Activated B cell treated with CpG ODN at 0.5 μM for 24 hours (primary cell): ENCODE data around the gene ALCAM. TPM values are rescaled to one million over a fixed set of nuclear protein-coding genes. Genes with fewer than 3 reads are reported as not detected.

Experiments
- ATAC-seq: fragments of 200-7000 bp; cut with Tn5 transposase; one replicate; pipeline ENCODE4 v1.10.0; 2021; ENCODE audit warnings: low read depth, mild to moderate bottlenecking, moderate library complexity
- CTCF ChIA-PET: fragments of 350-600 bp; sonication (Branson Sonifier 250); formaldehyde crosslinking; loops from one replicate; lab custom pipeline; 2021; ENCODE audit warnings: antibody characterized with exemption; lab: Charles Lee
- POLR2A ChIA-PET: fragments of 350-600 bp; sonication (Branson Sonifier 250); formaldehyde crosslinking; loops from one replicate; lab custom pipeline; 2021; ENCODE audit warnings: antibody characterized with exemption; lab: Charles Lee
- DNase-seq: peaks from one replicate; pipeline ENCODE4 v3.0.0; 2022
- H3K27ac Mint-ChIP-seq: one replicate; pipeline ENCODE4 v1.8.0; 2020; ENCODE audit warnings: mixed read lengths
- H3K27me3 Mint-ChIP-seq: one replicate; pipeline ENCODE4 v1.8.0; 2021; ENCODE audit warnings: mixed read lengths
- H3K36me3 Mint-ChIP-seq: one replicate; pipeline ENCODE4 v1.8.0; 2021; ENCODE audit warnings: low read depth, mixed read lengths
- H3K4me1 Mint-ChIP-seq: one replicate; pipeline ENCODE4 v1.8.0; 2021; ENCODE audit warnings: mixed read lengths
- H3K4me3 Mint-ChIP-seq: one replicate; pipeline ENCODE4 v1.8.0; 2020; ENCODE audit warnings: mild to moderate bottlenecking, mixed read lengths
- H3K9me3 Mint-ChIP-seq: one replicate; pipeline ENCODE4 v1.8.0; 2020; ENCODE audit warnings: mixed read lengths
- CTCF ChIP-seq: fragments of 200-600 bp; IDR thresholded peaks from one replicate; pipeline ENCODE4 v1.8.0; 2022; ENCODE audit warnings: antibody characterized with exemption, mild to moderate bottlenecking
- intact Hi-C: fragments of 100-400 bp; cut with micrococcal nuclease; formaldehyde crosslinking; loops from one replicate; pipeline ENCODE4 v1.15.1; 2024
- total RNA-seq: library from RNA; stranded (reverse); gene quantifications from 2 replicates; pipeline ENCODE4 v1.2.3, GENCODE V29; 2022

The ALCAM gene
- total RNA-seq, 1 donor from 2014 or later = 28.5 TPM

GRCh38 chr3:105526360-105527111, 159.8 kb downstream of the ALCAM start:
- H3K9me3 Mint-ChIP-seq = no peaks in the 10 kb centered on the region
- no peak for ATAC-seq
- no peaks in the 10 kb centered on the region for H3K4me1 Mint-ChIP-seq
- ChIA-PET POLR2A (no interaction called here), CTCF (interaction anchor here (0.6 to 2.6 kb wide), 3 partner anchors 8 to 1538 kb away, joined by 3 to 12 read pairs (median 4); no protein-coding TSS in a partner anchor)
- H3K27ac Mint-ChIP-seq = no peak overlapping the region
- H3K36me3 Mint-ChIP-seq = peaks cover 37% of the 10 kb centered on the region
- H3K4me3 Mint-ChIP-seq = no peak overlapping the region
- no peak for DNase-seq
- H3K27me3 Mint-ChIP-seq = no peaks in the 10 kb centered on the region
- intact Hi-C loops = no loop called here
- no peak for TF ChIP-seq CTCF

DNA sequence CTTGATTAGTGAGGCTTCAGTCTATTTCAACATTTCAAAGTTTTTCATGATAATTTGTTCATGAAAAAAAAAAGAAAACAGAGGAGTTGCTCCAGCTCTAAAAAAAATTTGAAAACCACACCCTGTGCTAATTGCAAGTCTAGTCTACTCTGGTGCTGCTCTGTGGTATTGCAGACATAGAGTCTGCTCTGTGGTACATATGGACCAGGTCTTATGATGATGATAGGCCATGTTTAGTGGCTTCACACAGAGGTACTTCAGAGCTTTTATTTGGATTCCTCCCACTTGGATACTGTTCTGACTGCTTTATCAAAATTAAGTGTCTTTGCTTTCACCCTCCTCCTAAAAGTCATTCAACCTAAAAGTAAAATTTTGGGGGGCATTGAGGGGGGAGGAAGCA, 160.8 kb downstream of the ALCAM start:
- TF ChIP-seq CTCF = no peak

DNA sequence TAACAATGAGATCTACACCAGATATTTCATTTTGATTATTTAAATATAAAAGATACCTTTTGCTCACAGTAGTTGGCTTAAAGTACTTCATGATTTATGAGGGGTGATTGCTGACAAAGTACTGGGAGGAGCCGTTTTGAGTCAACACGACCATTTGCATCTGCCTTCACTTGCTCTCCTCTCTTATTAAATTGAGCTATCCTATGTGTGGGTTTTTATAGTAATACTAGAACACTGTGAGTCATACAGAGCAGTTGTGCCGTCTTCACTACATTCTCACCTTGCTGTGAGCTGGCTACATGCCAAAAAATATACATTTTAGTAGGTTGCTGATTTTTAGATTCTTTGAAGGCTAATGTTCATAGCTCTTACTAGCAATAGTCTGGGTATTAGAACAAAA, 161.2 kb downstream of the ALCAM start:
- intact Hi-C loops = no loop called here
- no peak for TF ChIP-seq CTCF
- Mint-ChIP-seq H3K4me3 (no peak overlapping the region), H3K27ac (no peak overlapping the region), H3K27me3 (no peaks in the 10 kb centered on the region), H3K9me3 (no peaks in the 10 kb centered on the region), H3K4me1 (no peaks in the 10 kb centered on the region), H3K36me3 (peaks cover 47% of the 10 kb centered on the region)
- DNase-seq (no peak), ATAC-seq (no peak)
- ChIA-PET CTCF (interaction anchor here (2.6 kb wide), 1 partner anchor 10 kb away, joined by 12 read pairs; no protein-coding TSS in a partner anchor), POLR2A (no interaction called here)

More for the DNA sequence above, 160.8 kb downstream of the ALCAM start:
- H3K4me1 Mint-ChIP-seq = no peaks in the 10 kb centered on the region
- CTCF ChIA-PET = interaction anchor here (2.6 kb wide), 1 partner anchor 9 kb away, joined by 12 read pairs; no protein-coding TSS in a partner anchor
- no peaks in the 10 kb centered on the region for H3K27me3 Mint-ChIP-seq
- no peaks in the 10 kb centered on the region for H3K9me3 Mint-ChIP-seq
- intact Hi-C loops = no loop called here
- H3K36me3 Mint-ChIP-seq = peaks cover 44% of the 10 kb centered on the region
- no peak overlapping the region for H3K27ac Mint-ChIP-seq
- POLR2A ChIA-PET = no interaction called here
- DNase-seq (no peak), ATAC-seq (no peak)
- H3K4me3 Mint-ChIP-seq = no peak overlapping the region

DNA sequence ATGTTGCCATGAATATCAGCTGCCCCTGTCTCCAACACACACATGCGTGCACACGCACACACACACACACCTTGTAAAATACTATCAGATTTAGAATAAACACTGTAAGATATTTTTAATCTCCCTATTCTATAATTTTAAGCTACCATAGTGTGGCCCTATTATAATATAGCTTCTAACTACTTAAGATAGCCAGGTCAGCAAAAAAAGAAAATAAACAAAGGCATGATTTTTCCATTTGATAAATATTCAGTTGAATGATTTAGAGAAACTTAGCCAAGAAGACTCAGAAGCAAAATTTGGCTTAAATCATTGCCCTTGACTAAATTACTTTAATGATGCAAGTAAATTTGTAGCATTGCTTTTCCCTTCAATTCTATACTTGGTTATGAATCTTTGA, 162.2 kb downstream of the ALCAM start:
- no peak for DNase-seq
- ATAC-seq = no peak
- Mint-ChIP-seq H3K4me1 (no peaks in the 10 kb centered on the region), H3K9me3 (no peaks in the 10 kb centered on the region), H3K27ac (no peak overlapping the region), H3K27me3 (no peaks in the 10 kb centered on the region), H3K36me3 (peaks cover 53% of the 10 kb centered on the region), H3K4me3 (no peak overlapping the region)
- intact Hi-C loops = no loop called here
- CTCF ChIA-PET = interaction anchor here (1.0 kb wide), 1 partner anchor 12 kb away, joined by 3 read pairs; no protein-coding TSS in a partner anchor
- POLR2A ChIA-PET = no interaction called here
- no peak for TF ChIP-seq CTCF

DNA sequence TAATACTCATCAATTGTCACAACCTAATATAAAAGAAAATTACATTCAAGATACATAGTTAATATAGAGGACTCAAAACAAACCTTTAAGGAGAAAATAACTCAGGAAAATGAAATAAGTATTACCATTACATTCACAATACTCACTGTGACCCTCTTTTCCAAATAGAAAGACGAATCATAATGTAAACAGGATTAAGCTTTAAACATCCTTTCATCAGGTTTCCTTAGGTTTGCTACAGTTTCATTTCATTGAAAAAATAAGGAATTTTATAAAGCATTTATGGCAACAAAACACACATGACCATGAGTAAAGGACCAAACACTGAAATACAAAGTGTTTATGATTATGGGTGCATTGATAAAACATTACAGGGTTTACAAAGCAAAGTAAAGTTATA, 162.7 kb downstream of the ALCAM start:
- TF ChIP-seq CTCF = no peak
- Mint-ChIP-seq H3K36me3 (peaks cover 55% of the 10 kb centered on the region), H3K9me3 (no peaks in the 10 kb centered on the region), H3K4me1 (no peaks in the 10 kb centered on the region), H3K27me3 (no peaks in the 10 kb centered on the region), H3K4me3 (no peak overlapping the region), H3K27ac (no peak overlapping the region)
- DNase-seq (no peak), ATAC-seq (no peak)
- ChIA-PET CTCF (interaction anchor here (1.0 kb wide), 1 partner anchor 12 kb away, joined by 3 read pairs; no protein-coding TSS in a partner anchor), POLR2A (no interaction called here)
- intact Hi-C loops = no loop called here
